SKM-1 treated with dmso at 0.1 percent for 144 hours (cell line): ENCODE results near the gene LSP1.

ENCODE experiments used
- DNase-seq: peaks from one replicate; lab custom pipeline; 2025; ENCODE audit not compliant: unreplicated experiment; lab: John Stamatoyannopoulos, UW

LSP1 gene

GRCh38 chr11:1847006-1847735 lies 5.7 kb upstream of the LSP1 start:
- DNase-seq = no peak

DNA sequence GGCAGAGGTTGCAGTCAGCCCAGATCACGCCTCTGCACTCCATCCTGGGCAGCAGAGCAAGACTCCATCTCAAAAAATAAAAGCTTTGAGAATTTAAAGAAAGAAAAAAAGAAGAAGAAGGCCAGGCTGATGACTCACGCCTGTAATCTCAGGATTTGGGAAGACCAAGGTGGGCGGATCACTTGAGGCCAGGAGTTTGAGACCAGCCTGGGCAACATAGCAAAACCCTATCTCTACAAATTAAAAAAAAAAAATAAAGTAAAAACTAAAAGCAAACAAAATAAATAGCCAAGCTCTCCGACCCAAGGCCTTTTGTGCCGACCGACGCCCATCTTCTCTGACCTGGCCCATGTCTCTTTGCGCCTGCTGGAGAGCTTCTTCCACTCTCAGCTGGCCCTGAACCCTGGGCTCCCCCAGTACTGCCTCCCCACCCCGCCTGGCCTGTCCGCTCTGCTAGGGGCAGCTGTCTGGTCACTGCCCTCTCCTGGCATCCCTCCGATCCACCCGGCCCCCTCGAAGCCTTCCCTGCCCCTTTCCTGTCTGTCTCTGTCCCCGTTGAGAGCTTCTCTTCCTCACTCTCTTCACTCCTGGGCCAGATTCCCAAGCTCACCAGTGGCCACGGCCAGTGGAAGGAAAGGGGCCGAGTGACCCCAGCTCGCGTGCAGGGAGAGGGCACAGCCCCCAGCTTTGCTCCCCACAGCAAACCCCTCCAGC lies 4.8 kb upstream of the LSP1 start:
- DNase-seq = no peak

- no peak for DNase-seq
Observed at GRCh38 chr11:1848640-1849430, 4.0 kb upstream of the LSP1 start.

GRCh38 chr11:1851468-1852180 lies 1.3 kb upstream of the LSP1 start:
- no peak for DNase-seq

- no peak for DNase-seq
Observed at GRCh38 chr11:1852271-1852876, 510 bp upstream of the LSP1 start.

DNA sequence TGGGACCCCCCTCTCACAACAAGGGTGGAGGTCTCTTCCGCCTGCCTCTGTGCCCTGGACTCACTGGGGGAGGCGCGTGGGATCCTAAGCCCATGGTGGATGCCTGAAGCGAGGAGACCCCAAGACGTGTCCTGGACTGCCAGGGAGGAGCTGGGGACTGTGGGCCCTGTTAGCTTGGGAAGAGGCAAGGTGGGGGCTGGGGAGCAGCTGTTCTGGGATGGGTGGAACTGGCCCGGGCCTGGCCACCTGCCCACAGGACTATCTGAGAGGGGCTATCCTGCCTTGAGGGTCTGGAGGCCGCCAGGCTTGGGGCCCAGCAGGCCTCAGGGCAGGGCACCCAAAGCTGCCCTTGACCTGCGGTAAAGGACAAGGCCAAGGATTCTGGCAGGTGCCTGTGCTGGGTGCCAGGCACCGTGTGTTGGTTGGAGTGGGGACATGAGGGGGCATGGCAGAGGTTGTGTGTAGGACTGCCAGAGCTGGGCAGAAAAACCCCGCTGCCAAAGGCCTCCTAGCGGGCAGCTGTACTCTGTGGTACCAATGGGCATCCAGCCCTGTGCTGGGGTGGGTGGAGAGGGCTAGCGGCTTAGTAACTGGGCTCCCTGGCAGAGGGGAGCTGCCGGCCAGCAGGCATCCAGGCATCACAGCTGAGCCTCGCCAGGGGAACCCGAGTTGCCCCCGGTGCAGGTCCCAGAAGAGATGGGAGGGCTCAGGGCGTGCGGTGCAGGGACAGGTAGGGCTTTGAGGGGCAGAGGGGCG lies 670 bp downstream of the LSP1 start:
- DNase-seq = no peak

DNA sequence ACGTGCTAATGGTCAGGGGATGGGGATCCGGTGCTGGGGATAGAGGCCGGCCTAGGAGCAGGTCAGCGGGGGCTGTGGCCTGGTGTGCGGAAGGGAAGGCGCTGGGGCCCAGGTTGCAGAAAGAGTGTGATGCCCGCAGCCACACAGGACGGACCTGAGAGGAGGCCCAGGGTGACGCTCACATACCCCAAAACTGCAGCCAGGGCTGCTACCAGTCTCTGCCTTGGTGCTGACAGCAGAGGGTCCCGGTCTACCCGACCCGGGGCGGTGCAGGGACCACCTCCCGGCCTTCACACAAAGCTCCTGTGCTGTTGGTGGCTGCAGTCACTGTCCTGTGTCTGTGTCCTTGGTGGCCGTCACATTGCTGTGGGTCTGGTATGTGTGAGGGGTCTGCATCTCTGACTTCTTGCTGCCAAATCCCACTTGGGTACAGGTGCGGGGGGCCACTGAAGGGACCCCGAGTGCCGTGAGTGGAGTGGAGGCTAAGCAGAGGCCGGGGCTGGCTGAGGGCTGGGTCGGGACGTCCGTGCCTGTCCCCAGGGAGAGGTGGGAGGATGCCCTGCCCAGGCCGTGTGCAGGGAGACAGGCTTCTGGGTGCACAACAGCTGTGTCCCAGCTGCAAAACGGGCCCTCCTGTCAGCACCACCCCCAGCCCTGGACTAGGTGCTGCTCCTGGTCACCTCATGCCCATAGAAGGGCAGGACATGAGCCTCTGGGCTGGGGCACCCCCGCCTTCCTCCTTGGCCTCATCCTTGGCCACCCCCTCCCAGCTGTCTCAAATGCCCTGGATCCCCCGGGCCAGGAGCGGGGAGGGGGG lies 1.5 kb downstream of the LSP1 start:
- DNase-seq = no peak

DNA sequence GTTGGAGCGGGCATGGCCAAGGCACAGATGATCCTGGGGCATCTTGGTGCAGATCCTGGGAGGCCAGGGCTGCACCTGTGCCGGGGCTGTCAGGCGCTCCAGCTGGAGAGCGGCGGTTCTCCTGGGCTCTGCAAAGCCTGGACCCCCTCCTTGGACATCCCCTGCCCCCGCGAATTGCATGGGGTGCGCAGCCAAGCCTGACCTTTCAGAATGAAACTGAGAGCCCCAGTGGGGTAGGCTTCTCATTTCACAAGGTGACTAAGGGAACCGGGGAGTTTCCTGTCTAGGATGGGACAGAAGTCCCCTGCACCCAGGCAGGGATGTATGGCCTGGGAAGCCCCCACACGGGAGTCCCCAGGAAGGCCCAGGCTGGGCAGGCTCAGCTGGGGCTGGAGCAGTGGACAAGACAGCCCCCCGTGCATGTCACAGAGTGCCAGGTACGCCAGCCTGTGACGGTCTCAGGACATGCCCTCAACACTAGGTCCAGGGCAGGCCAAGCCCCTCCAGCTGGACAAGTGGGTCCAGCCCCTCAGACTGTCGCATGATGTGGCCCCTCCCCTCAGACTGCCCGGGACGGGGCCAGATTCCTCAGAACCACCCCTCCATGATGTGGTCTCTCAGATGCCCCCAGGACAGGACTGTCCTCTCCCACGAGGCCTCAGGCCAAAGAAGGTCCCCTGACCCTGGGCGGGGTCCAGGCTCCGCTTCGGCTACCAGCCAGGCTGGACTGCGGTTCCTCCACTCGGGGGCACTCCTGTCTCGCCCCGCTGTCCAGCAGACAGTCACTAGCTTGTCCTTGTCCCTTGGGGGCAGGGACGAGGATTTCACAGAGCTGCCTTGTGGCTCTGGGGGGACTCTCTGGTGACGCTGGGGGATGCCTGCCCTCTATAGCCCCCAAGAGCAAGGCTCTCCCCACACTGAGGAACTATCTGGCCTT lies 2.3 kb downstream of the LSP1 start:
- no peak for DNase-seq

GRCh38 chr11:1855886-1856265 lies 3.0 kb downstream of the LSP1 start:
- DNase-seq = no peak

DNA sequence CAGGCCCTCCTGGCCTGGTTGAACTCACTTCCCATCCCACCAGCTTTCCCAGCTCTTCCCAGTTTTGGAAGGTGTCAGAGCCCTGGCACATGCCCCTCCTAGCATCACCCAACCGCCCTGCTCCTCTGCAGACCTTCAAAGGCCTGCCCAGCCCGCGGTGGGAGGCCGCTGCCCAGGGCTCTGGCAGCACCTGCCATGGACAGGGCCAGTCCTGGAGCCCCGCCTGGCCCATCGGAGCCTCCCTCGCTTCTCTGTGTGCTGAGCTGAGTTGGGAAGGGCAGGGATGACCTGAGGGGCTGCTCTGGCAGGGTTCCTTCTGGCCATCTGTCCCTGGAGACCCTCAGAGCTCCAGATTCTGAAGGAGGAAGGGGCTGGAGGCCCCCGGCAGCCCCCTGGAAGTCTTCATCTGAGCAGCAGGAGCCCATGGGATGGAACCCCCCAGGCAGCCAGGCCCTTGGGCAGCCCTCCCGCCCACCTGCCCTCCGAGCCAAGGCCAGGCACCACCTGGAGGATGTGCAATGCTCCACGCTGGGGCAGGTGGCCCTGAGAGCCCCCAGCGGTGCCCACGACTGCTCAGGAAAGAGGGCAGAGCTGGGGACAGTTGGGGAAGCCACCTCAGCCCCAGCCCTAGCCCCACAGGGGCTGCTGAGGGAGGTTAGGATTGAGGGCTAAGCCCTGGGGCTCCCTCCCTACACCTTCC lies 3.6 kb downstream of the LSP1 start:
- DNase-seq = no peak

DNA sequence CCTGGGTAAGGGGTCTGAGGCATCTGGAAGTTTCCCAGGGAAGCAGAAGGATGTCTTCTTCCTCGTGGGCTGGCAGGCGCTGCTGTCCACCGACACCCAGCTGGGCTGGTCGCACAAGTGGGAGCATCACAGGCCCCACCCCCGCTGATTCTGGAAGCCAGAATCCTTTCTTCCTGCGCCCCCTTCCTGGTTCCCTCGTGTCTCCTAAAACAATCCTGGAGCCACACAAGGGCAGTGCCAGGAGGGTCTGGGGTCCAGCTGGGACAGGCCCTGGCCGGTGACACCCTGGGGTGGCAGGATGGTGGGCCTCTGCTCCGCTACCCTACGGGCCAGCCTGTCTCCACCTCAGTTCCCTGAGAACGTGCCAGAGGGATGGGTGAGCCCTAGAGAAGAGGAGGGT lies 4.2 kb downstream of the LSP1 start:
- DNase-seq = no peak

GRCh38 chr11:1858154-1858553 lies 5.3 kb downstream of the LSP1 start:
- DNase-seq = no peak

DNA sequence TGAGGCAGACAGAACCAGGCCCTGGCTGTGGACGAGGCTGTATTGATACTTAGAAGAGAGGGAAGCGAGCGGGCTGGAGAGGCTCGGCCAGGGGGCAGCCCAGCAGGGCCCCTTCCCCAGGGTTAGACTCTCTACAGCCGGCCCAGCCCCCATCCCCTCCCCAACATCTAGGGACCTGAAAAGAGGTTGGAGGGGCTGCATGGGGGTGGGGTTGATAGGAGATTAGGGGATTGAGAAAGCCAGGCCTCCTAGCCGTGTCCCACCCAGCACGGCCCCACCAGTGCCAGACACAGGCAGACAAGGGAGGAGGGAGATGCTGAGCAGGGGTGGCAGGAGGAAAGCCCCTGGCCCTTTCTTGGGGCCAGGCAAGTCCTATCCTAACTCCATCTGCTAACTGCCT lies 5.7 kb downstream of the LSP1 start:
- no peak for DNase-seq

- no peak for DNase-seq
Observed at GRCh38 chr11:1859004-1859403, 6.1 kb downstream of the LSP1 start.

DNA sequence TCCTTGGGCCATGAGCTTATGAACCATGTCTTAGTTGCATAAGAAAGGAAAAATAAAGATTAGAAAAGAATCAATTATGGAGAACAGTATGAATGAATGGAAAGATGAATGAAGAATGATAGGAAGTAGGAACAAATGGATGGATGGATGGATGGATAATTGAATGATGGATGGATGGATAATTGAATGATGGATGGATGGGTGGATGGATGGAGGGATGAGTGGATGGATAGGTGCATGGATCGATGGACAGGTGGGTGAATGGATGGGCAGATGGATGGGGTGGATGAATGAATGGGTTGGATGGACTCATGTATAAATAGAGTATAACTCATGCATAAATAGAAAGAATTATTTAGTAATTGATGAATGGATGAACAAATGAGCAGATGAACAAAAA lies 7.2 kb downstream of the LSP1 start:
- DNase-seq = no peak

GRCh38 chr11:1861435-1862411 lies 8.8 kb downstream of the LSP1 start:
- no peak for DNase-seq
